HCT116 (cell line): ENCODE measurements around the gene LYL1. TPM values are rescaled to one million over a fixed set of nuclear protein-coding genes. Genes with fewer than 3 reads are reported as not detected.

Source experiments
- ATAC-seq: fragments of 200-7000 bp; cut with Tn5 transposase; 2 replicates; pipeline ENCODE4 v1.9.1; 2020; ENCODE audit warnings: mild to moderate bottlenecking, moderate library complexity
- BruUV-seq: library from RNA; stranded (reverse); fragments of 400-500 nt; replicated peaks from 2 replicates; lab custom pipeline; 2021; lab: Mats Ljungman, UMichigan
- CTCF ChIA-PET: fragments of 300-600 bp; sonication (Branson Sonifier 250); formaldehyde crosslinking; loops from one replicate; lab custom pipeline; 2021; ENCODE audit warnings: antibody characterized with exemption; lab: Charles Lee
- POLR2A ChIA-PET: fragments of 300-600, 350-600 bp; sonication (Branson Sonifier 250); formaldehyde crosslinking; loops from one replicate; lab custom pipeline; 2021; ENCODE audit warnings: antibody characterized with exemption; lab: Charles Lee
- RAD21 ChIA-PET, 2 experiments: fragments of 300-600 bp; sonication (Branson Sonifier 250); formaldehyde crosslinking; loops; one replicate each; lab custom pipeline; 2023; ENCODE audit warnings: low total read pairs in 2 of 2; ENCODE audit not compliant: uncharacterized antibody in 2 of 2, unreplicated experiment in 2 of 2, low non-redundant PET in 1 of 2; lab: Charles Lee
- DNase-seq: peaks from one replicate; pipeline ENCODE4 v3.0.0-alpha.2; 2010; ENCODE audit warnings: low read depth, low spot score
- H2AFZ ChIP-seq: fragments of 200-600 bp; shearing (Covaris generic), sonication (generic); 2 replicates; pipeline ENCODE4 v1.6.1; 2017; ENCODE audit warnings: low read depth, mixed run types, mixed read lengths, antibody characterized with exemption, low read length; ENCODE audit not compliant: poor library complexity, severe bottlenecking
- H3K27ac ChIP-seq: 2 replicates; pipeline ENCODE4 v1.5.1; 2012; ENCODE audit warnings: low read depth, low read length
- H3K27me3 ChIP-seq: fragments of 200-600 bp; sonication (generic); 2 replicates; pipeline ENCODE4 v1.6.1; 2016; ENCODE audit warnings: mixed run types, low read length, mixed read lengths; ENCODE audit not compliant: insufficient read depth
- H3K36me3 ChIP-seq, 2 experiments: fragments of 200-500 bp in 1 of 2; fragments of 200-600 bp in 1 of 2; sonication (Bioruptor generic) in 1 of 2; sonication (generic) in 1 of 2; 2 replicates each; pipeline versions ENCODE4 v1.5.1 to v1.6.1; 2014 to 2016; ENCODE audit warnings: low read length in 2 of 2, inconsistent platforms in 1 of 2, mixed read lengths in 1 of 2, mixed run types in 1 of 2; ENCODE audit not compliant: insufficient read depth in 2 of 2, control insufficient read depth in 1 of 2
- H3K4me1 ChIP-seq, 2 experiments: fragments of 200-600 bp in 1 of 2; sonication (generic) in 1 of 2; 2 replicates each; pipeline versions ENCODE4 v1.5.1 to v1.6.1; 2012 to 2017; ENCODE audit warnings: low read length in 2 of 2, inconsistent platforms in 1 of 2, mild to moderate bottlenecking in 1 of 2, mixed read lengths in 1 of 2, mixed run types in 1 of 2, moderate library complexity in 1 of 2; ENCODE audit not compliant: insufficient read depth in 2 of 2, control insufficient read depth in 1 of 2
- H3K4me2 ChIP-seq: fragments of 200-600 bp; sonication (generic); 2 replicates; pipeline ENCODE4 v1.6.1; 2017; ENCODE audit warnings: mixed run types, low read length, mixed read lengths
- H3K4me3 ChIP-seq, 2 experiments: fragments of 200-600 bp in 1 of 2; sonication (generic) in 1 of 2; replicated peaks in 1 of 2; 2 replicates each; pipeline ENCODE4 v1.5.1; 2011 to 2016; ENCODE audit warnings: low read length in 2 of 2, control low read depth in 1 of 2, low read depth in 1 of 2, mild to moderate bottlenecking in 1 of 2, mixed read lengths in 1 of 2, mixed run types in 1 of 2
- H3K79me2 ChIP-seq: fragments of 200-600 bp; sonication (generic); 2 replicates; pipeline ENCODE4 v1.6.1; 2017; ENCODE audit warnings: mild to moderate bottlenecking, mixed run types, low read length, moderate library complexity, mixed read lengths; ENCODE audit not compliant: insufficient read depth
- H3K9ac ChIP-seq: fragments of 200-600 bp; sonication (generic); 2 replicates; pipeline ENCODE4 v1.6.1; 2016; ENCODE audit warnings: low read length, mixed read lengths
- H3K9me2 ChIP-seq: fragments of 200-600 bp; sonication (generic), shearing (Covaris generic); 2 replicates; pipeline ENCODE4 v1.6.1; 2017; ENCODE audit warnings: mixed run types, mild to moderate bottlenecking, moderate library complexity; ENCODE audit not compliant: insufficient read depth
- H3K9me3 ChIP-seq, 2 experiments: fragments of 200-500 bp in 1 of 2; fragments of 200-600 bp in 1 of 2; sonication (Bioruptor generic) in 1 of 2; sonication (generic) in 1 of 2; 2 replicates each; pipeline ENCODE4 v1.6.1; 2014 to 2017; ENCODE audit warnings: low read length in 2 of 2, mixed read lengths in 2 of 2, inconsistent platforms in 1 of 2, low read depth in 1 of 2, mild to moderate bottlenecking in 1 of 2, mixed run types in 1 of 2, moderate library complexity in 1 of 2; ENCODE audit not compliant: control insufficient read depth in 1 of 2, insufficient read depth in 1 of 2
- H4K20me1 ChIP-seq: fragments of 200-600 bp; sonication (generic), shearing (Covaris generic); 2 replicates; pipeline ENCODE4 v1.6.1; 2017; ENCODE audit warnings: mixed run types, mild to moderate bottlenecking, moderate library complexity; ENCODE audit not compliant: insufficient read depth
- ELF1 ChIP-seq: IDR thresholded peaks from 2 replicates; pipeline ENCODE4 v1.6.1; 2012; ENCODE audit warnings: low read depth, borderline replicate concordance
- EZH2phosphoT487 ChIP-seq: fragments of 200-600 bp; IDR thresholded peaks from 2 replicates; pipeline ENCODE4 v1.6.1; 2018; ENCODE audit warnings: antibody characterized with exemption, borderline replicate concordance
- JUND ChIP-seq: IDR thresholded peaks from 2 replicates; pipeline ENCODE4 v1.6.1; 2012
- POLR2AphosphoS5 ChIP-seq: IDR thresholded peaks from 2 replicates; pipeline ENCODE4 v1.6.1; 2011; ENCODE audit warnings: mild to moderate bottlenecking, low read depth, low read length, moderate library complexity
- REST ChIP-seq: IDR thresholded peaks from 2 replicates; pipeline ENCODE4 v1.6.1; 2012; ENCODE audit warnings: low read depth
- SIN3A ChIP-seq: IDR thresholded peaks from 2 replicates; pipeline ENCODE4 v1.6.1; 2012; ENCODE audit warnings: low read depth
- SP1 ChIP-seq: IDR thresholded peaks from 2 replicates; pipeline ENCODE4 v1.6.1; 2012; ENCODE audit warnings: low read depth
- YY1 ChIP-seq: IDR thresholded peaks from 2 replicates; pipeline ENCODE4 v1.6.1; 2011; ENCODE audit warnings: low read length, low read depth, moderate library complexity, mild to moderate bottlenecking; ENCODE audit not compliant: insufficient replicate concordance; ENCODE audit errors: extremely low read depth
- ZBTB33 ChIP-seq: IDR thresholded peaks from 2 replicates; pipeline ENCODE4 v1.6.1; 2011; ENCODE audit warnings: mild to moderate bottlenecking, low read length, moderate library complexity; ENCODE audit not compliant: insufficient replicate concordance; ENCODE audit errors: extremely low read depth
- ZFX ChIP-seq: fragments of 450-650 bp; IDR thresholded peaks from 2 replicates; pipeline ENCODE4 v1.6.1; 2017
- ZNF274 ChIP-seq: fragments of 200-500 bp; sonication (Bioruptor generic); IDR thresholded peaks from 2 replicates; pipeline ENCODE4 v1.6.1; 2014; ENCODE audit warnings: mild to moderate bottlenecking, low read depth, low read length, inconsistent platforms
- intact Hi-C: fragments of 100-400 bp; cut with micrococcal nuclease; formaldehyde crosslinking; loops from 2 replicates; pipeline ENCODE4 v1.10.0; 2022
- total RNA-seq: library from RNA; stranded (reverse); gene quantifications from one replicate; pipeline ENCODE4 v1.2.1, GENCODE V29; 2021; ENCODE audit not compliant: unreplicated experiment

The LYL1 gene
- total RNA-seq, 1 experiment from 2014 or later = 2.6 TPM

- Histone ChIP-seq H3K4me1 (no peaks in the 10 kb centered on the region), H3K9ac (no peak overlapping the region), H3K36me3 (no peaks in the 10 kb centered on the region), H3K9me2 (no peaks in the 10 kb centered on the region), H3K79me2 (no peaks in the 10 kb centered on the region), H3K27ac (no peak overlapping the region), H2AFZ (no peak overlapping the region), H3K4me3 (no peak overlapping the region)
- ChIA-PET CTCF (interaction anchor here (5.4 kb wide), 1 partner anchor 10 kb away, joined by 20 read pairs; no protein-coding TSS in a partner anchor), RAD21 (no interaction called here)
- BruUV-seq = no TSS peak
- DNase-seq = no peak
- ATAC-seq = no peak
- intact Hi-C loops = no loop called here
- TF ChIP-seq YY1 (no peak), SIN3A (no peak), SP1 (no peak)
- TF ChIP-seq, all 23 proteins: peak for 0
- Histone ChIP-seq H3K9me3 (no peaks in the 10 kb centered on the region), H3K27me3 (no peaks in the 10 kb centered on the region), H3K4me2 (no peak overlapping the region), H4K20me1 (no peaks in the 10 kb centered on the region)
- POLR2A ChIA-PET = no interaction called here
These were observed 31.0 kb downstream of the LYL1 start for GRCh38 chr19:13071444-13072187.

GRCh38 chr19:13070425-13071140, 32.1 kb downstream of the LYL1 start:
- ATAC-seq = no peak; the same call in 1 of the 2 replicates
- H3K4me3 ChIP-seq = no peak overlapping the region
- no TSS peak for BruUV-seq
- no peaks in the 10 kb centered on the region for H3K79me2 ChIP-seq
- intact Hi-C loops = no loop called here
- no peak for DNase-seq
- no peaks in the 10 kb centered on the region for H3K4me1 ChIP-seq
- no peaks in the 10 kb centered on the region for H3K36me3 ChIP-seq
- H3K27ac ChIP-seq = no peak overlapping the region
- ChIA-PET RAD21 (interaction anchor here in 1 of 2 experiments (0.9 kb wide), 1 partner anchor 9 kb away, joined by 3 read pairs; no protein-coding TSS in a partner anchor), POLR2A (no interaction called here), CTCF (interaction anchor here (1.2 to 5.4 kb wide), 3 partner anchors 9 to 23 kb away, joined by 3 to 20 read pairs (median 3); no protein-coding TSS in a partner anchor)
- H3K4me2 ChIP-seq = no peak overlapping the region
- no peak overlapping the region for H2AFZ ChIP-seq
- H3K9me3 ChIP-seq = no peaks in the 10 kb centered on the region
- H3K9ac ChIP-seq = no peak overlapping the region
- no peaks in the 10 kb centered on the region for H3K27me3 ChIP-seq
- H4K20me1 ChIP-seq = no peaks in the 10 kb centered on the region
- H3K9me2 ChIP-seq = no peaks in the 10 kb centered on the region
- TF ChIP-seq ZFX = no peak
- TF ChIP-seq POLR2AphosphoS5 = no peak
- TF ChIP-seq ZBTB33 = no peak
- no peak for TF ChIP-seq ZNF274
- TF ChIP-seq ELF1 = no peak
- no peak for TF ChIP-seq JUND
- no peak for TF ChIP-seq EZH2phosphoT487
- no peak for TF ChIP-seq REST
